Nasal cavity respiratory epithelium epithelial cell of viscerocranial mucosa (primary cell): Measurements from ENCODE around the gene CHRNB4. TPM values are rescaled to one million over a fixed set of nuclear protein-coding genes. Genes with fewer than 3 reads are reported as not detected.

Experiments
- total RNA-seq: library from RNA; depleted of rRNA; stranded (reverse); fragments of >200 nt; gene quantifications from 2 replicates; pipeline ENCODE4 v1.2.3, GENCODE V29; 2014

CHRNB4 gene, protein sequence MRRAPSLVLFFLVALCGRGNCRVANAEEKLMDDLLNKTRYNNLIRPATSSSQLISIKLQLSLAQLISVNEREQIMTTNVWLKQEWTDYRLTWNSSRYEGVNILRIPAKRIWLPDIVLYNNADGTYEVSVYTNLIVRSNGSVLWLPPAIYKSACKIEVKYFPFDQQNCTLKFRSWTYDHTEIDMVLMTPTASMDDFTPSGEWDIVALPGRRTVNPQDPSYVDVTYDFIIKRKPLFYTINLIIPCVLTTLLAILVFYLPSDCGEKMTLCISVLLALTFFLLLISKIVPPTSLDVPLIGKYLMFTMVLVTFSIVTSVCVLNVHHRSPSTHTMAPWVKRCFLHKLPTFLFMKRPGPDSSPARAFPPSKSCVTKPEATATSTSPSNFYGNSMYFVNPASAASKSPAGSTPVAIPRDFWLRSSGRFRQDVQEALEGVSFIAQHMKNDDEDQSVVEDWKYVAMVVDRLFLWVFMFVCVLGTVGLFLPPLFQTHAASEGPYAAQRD
- total RNA-seq = under 0.01 and 0.21 TPM in 2 replicates

DNA sequence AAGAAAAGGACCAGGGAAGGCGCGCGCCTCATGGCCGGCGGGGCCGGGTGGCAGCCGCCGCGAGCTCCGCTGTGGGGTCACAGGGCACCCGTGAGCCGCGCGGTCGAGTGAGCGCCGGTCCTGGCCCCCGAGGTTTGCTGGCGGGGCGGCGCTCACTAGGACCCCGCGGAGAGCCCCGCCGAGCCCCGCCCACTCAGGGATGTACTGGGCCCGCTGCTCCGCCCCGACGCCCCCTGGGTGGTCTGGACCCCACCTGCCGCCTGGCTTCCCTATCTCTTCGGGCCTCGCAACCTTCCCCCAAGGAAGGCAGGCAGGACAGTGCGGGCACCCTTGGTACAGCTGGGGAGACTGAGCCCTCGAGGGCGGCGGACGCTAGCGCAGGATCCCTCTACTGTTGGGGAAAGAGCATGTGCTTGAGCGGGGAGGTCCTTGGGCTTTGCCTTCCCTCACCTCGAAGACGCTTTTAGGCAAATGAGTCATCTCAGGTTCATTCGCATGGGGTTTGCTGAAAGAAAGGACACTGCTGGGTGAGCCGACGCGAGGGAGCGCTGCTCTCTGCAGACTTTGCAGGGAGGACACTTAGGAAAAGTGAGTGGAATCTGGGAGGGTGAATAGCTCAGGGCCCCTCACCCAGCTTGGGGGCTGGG is at the start of gene CHRNB4:
CHRNB4 (minus strand) TSS at position 109 of the 647 bp plus-strand sequence; CDS start at position 32, 77 bp downstream.

DNA sequence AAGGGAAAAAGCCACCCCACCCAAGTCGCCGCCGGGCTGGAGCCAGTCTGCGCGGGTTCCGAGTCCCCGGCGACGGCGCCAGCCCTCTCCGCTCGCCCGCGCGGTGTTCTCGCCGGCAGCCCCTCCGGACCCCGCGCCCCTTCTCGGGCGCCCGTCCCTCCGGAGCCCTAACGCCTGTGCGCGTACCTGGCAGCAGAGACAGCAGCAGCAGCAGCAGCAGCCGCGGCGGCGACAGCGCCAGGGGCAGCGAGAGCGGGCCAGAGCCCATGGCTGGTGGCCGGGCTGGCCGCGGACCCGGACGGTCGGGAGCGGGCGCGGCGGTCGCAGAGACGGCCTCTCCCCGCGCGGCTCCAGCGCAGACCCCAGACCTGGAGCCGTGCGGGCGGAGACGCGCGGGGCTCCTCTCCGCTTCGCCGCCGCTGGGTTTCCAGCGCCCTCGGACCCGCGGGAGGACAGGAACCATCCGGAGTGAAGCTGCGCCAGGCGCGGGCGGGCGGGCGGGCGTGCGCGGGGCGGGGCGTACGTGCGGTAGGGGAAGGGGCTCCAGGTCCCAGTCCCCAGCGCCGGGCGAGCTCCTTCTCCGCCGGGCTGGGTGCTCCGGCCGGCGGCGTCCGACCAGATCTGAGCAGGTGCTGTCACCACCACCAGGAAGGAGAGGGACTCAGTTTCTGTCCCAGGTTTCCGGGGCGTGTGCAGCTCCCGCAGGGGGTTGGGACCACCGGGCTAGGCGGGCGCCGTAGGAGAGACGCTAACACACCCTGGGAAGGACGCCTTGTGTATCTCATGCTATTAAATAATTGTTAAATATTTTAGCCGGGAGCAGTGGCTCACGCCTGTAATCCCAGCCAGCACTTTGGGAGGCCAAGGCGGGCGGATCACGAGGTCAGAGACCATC is 20.2 kb downstream of the CHRNB4 start, which contains the start of gene CHRNA3:
CHRNA3 (minus strand) TSS at position 470 of the 895 bp plus-strand sequence; CDS start at position 268, 202 bp downstream.

Other genes starting within 250 kb of the CHRNB4 start
- gene IREB2, start 203.0 kb downstream of the CHRNB4 start, total RNA-seq = 17.8 and 32.7 TPM in 2 replicates
- 1.4 and 2.6 TPM in 2 replicates for gene HYKK, start 133.6 kb downstream of the CHRNB4 start, total RNA-seq
- 153 and 164 TPM in 2 replicates for gene PSMA4, start 100.8 kb downstream of the CHRNB4 start, total RNA-seq
- gene CHRNA5, start 75.7 kb downstream of the CHRNB4 start, total RNA-seq = 1.9 and 2.1 TPM in 2 replicates
- not detected in 2 replicates for gene CHRNA3, start 20.2 kb downstream of the CHRNB4 start, total RNA-seq
- gene ADAMTS7, start 170.3 kb upstream of the CHRNB4 start, total RNA-seq = 0.34 and 5.0 TPM in 2 replicates
- gene MORF4L1, start 231.7 kb upstream of the CHRNB4 start, total RNA-seq = 276 and 301 TPM in 2 replicates